OCI-LY3 (cell line): Measurements from ENCODE around the gene IMMP2L.
"Not testable (repeated sequence)": the region's sequence is repeated elsewhere in the genome, so short reads cannot be mapped to it uniquely, and the experiment has no call there.

Source experiments
- H2AFZ ChIP-seq: fragments of 200-600, 300-600 bp; shearing (Covaris generic); 2 replicates; pipeline ENCODE4 v1.6.0; 2014; ENCODE audit warnings: antibody characterized with exemption, low read depth, low read length
- H3K27ac ChIP-seq: fragments of 200-600, 300-600 bp; sonication (generic); 2 replicates; pipeline ENCODE4 v1.5.1; 2014; ENCODE audit warnings: mild to moderate bottlenecking, low read length, moderate library complexity, mixed read lengths
- H3K27me3 ChIP-seq: fragments of 200-600, 300-600 bp; sonication (generic); 2 replicates; pipeline ENCODE4 v1.6.1; 2014; ENCODE audit warnings: low read depth, low read length, mixed read lengths
- H3K36me3 ChIP-seq: fragments of 200-600, 300-600 bp; sonication (generic); replicated peaks from 2 replicates; pipeline ENCODE3; 2014; ENCODE audit warnings: low read depth, low read length, mixed read lengths
- H3K4me1 ChIP-seq: fragments of 300-600, 200-600 bp; sonication (generic); 2 replicates; pipeline ENCODE4 v1.6.1; 2014; ENCODE audit warnings: low read length, mixed read lengths
- H3K4me2 ChIP-seq: fragments of 200-600, 300-600 bp; sonication (generic); 2 replicates; pipeline ENCODE4 v1.6.1; 2014; ENCODE audit warnings: low read length, mixed read lengths
- H3K4me3 ChIP-seq: fragments of 300-600, 200-600 bp; sonication (generic); 2 replicates; pipeline ENCODE4 v1.5.1; 2014; ENCODE audit warnings: antibody characterized with exemption, mild to moderate bottlenecking, low read length, moderate library complexity
- H3K79me2 ChIP-seq: fragments of 300-600, 200-600 bp; shearing (Covaris generic); 2 replicates; pipeline ENCODE4 v1.6.1; 2014; ENCODE audit warnings: mild to moderate bottlenecking, low read length, mixed read lengths
- H3K9ac ChIP-seq: fragments of 300-600, 200-600 bp; shearing (Covaris generic); 2 replicates; pipeline ENCODE4 v1.6.0; 2014; ENCODE audit warnings: mild to moderate bottlenecking, low read length, moderate library complexity
- H3K9me3 ChIP-seq: fragments of 200-600, 300-600 bp; shearing (Covaris generic); 2 replicates; pipeline ENCODE4 v1.6.1; 2014; ENCODE audit warnings: low read length, mixed read lengths; ENCODE audit not compliant: insufficient read depth
- H4K20me1 ChIP-seq: fragments of 200-600, 300-600 bp; sonication (generic); 2 replicates; pipeline ENCODE4 v1.6.1; 2016; ENCODE audit warnings: low read length, mixed read lengths; ENCODE audit not compliant: insufficient read depth
- CTCF ChIP-seq: fragments of 200-600, 300-600 bp; sonication (generic); IDR thresholded peaks from 2 replicates; pipeline ENCODE4 v1.5.1; 2014; ENCODE audit warnings: antibody characterized with exemption, low read length, low read depth
- EZH2phosphoT487 ChIP-seq: fragments of 200-600 bp; shearing (Covaris generic); IDR thresholded peaks from 2 replicates; pipeline ENCODE4 v1.6.1; 2018; ENCODE audit warnings: antibody characterized with exemption, mixed run types, low read depth

Gene IMMP2L

DNA sequence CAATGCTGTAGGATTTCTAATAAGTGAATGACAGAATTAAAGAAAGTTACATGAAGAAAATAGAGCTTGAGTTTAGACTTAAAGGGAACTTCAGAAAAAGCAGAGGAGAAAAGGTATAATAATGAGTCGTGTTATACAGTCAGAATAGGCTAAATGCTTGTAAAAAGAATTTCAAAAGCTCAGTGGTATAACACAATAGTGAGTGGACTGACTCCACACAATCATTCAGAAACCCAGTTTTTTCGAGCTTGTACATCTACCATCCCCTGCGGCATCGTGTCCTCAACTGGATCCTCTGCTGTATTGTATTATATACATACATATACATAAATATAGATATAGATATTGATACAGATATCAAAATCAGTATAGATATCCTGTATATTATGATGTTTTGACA, 52.2 kb downstream of the IMMP2L start:
- Histone ChIP-seq H4K20me1 (no peaks in the 10 kb centered on the region), H3K79me2 (no peaks in the 10 kb centered on the region; the same call in 1 of the 2 replicates), H3K4me3 (no peak overlapping the region), H3K36me3 (no peaks in the 10 kb centered on the region), H3K4me2 (no peak overlapping the region), H3K27me3 (no peaks in the 10 kb centered on the region), H3K27ac (no peak overlapping the region), H3K9ac (no peak overlapping the region), H3K4me1 (peaks cover 4% of the 10 kb centered on the region; the same call in 1 of the 2 replicates), H3K9me3 (no peaks in the 10 kb centered on the region), H2AFZ (no peak overlapping the region)
- TF ChIP-seq EZH2phosphoT487 (no peak), CTCF (no peak)

DNA sequence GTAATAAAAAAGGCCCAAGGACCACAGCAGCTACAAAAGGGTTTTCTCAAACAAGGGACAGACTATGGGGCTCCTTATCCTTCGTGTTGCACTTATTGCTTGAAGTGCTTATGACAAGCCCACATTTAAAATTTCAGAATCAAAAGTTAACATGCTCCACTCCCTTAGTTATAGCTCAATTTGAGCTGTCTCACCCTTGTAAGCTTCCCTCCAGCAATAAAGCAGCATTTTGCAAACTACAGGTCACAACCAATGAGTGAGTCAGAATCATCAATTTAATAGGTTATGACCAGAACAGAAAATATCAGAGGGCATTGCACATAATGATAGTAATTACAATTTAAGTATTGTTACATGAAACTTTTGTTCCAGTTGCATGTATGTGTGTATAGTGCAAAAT, 53.0 kb downstream of the IMMP2L start:
- Histone ChIP-seq H2AFZ (no peak overlapping the region), H3K9ac (no peak overlapping the region), H3K4me2 (no peak overlapping the region), H3K36me3 (no peaks in the 10 kb centered on the region), H3K27me3 (no peaks in the 10 kb centered on the region), H3K4me1 (peaks cover 4% of the 10 kb centered on the region; the same call in 1 of the 2 replicates), H4K20me1 (no peaks in the 10 kb centered on the region), H3K27ac (no peak overlapping the region), H3K9me3 (no peaks in the 10 kb centered on the region), H3K4me3 (no peak overlapping the region), H3K79me2 (no peaks in the 10 kb centered on the region; the same call in 1 of the 2 replicates)
- TF ChIP-seq EZH2phosphoT487 (no peak), CTCF (no peak)

DNA sequence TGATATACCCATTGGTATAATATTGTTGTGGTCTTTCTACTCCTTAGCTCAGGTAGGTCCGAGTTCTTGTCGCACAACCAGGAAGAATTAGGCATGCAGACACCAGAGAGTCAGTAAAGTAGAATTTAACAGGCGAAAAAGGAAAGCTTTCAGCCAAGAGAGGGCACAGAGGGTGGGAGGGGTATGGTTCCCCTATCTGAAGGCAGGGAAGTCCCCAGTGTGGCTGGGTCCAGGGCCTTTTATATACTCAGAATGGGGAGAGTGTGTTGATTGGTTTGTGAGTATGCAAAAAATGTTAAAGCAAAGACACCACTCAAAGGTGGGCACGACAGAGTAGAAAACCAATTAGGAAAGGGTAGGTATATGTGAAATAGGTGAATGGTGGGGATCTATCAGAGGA, 53.9 kb downstream of the IMMP2L start:
- TF ChIP-seq EZH2phosphoT487 (no peak), CTCF (no peak)
- H3K4me3 ChIP-seq: no peak overlapping the region
- H3K9me3 ChIP-seq: no peaks in the 10 kb centered on the region
- no peak overlapping the region for H3K4me2 ChIP-seq
- H3K79me2 ChIP-seq: no peaks in the 10 kb centered on the region; the same call in 1 of the 2 replicates
- H4K20me1 ChIP-seq: no peaks in the 10 kb centered on the region
- no peak overlapping the region for H2AFZ ChIP-seq
- no peaks in the 10 kb centered on the region for H3K27me3 ChIP-seq
- H3K9ac ChIP-seq: no peak overlapping the region
- H3K4me1 ChIP-seq: peaks cover 4% of the 10 kb centered on the region; the same call in 1 of the 2 replicates
- H3K36me3 ChIP-seq: no peaks in the 10 kb centered on the region
- no peak overlapping the region for H3K27ac ChIP-seq

GRCh38 chr7:111505422-111505821, 56.9 kb downstream of the IMMP2L start:
- H3K27me3 ChIP-seq, H3K79me2 ChIP-seq, H3K4me3 ChIP-seq, H3K4me1 ChIP-seq, H3K4me2 ChIP-seq, H2AFZ ChIP-seq, H3K36me3 ChIP-seq, H3K9ac ChIP-seq, H3K9me3 ChIP-seq, H3K27ac ChIP-seq, H4K20me1 ChIP-seq: not testable (repeated sequence)

DNA sequence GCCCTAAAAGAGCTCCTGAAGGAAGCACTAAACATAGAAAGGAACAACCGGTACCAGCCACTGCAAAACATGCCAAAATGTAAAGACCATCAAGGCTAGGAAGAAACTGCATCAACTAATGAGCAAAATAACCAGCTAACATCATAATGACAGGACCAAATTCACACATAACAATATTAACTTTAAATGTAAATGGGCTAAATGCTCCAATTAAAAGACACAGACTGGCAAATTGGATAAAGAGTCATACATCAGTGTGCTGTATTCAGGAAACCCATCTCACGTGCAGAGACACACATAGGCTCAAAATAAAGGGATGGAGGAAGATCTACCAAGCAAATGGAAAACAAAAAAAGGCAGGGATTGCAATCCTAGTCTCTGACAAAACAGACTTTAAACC, 60.5 kb downstream of the IMMP2L start:
- H3K27me3 ChIP-seq, H4K20me1 ChIP-seq, H3K9ac ChIP-seq, H3K4me1 ChIP-seq, H3K79me2 ChIP-seq, H3K36me3 ChIP-seq, H3K27ac ChIP-seq, H2AFZ ChIP-seq, H3K4me3 ChIP-seq, H3K9me3 ChIP-seq, H3K4me2 ChIP-seq: not testable (repeated sequence)
